Measurements from ENCODE around the gene TRAFD1.

The TRAFD1 gene

GRCh38 chr12:112126000-112126438 is 659 bp downstream of the TRAFD1 start:
- CTCF ChIA-PET: no interaction called here
- POLR2A ChIA-PET: interaction anchor here (0.9 to 2.8 kb wide), 4 partner anchors 9 to 38 kb away, joined by 3 to 36 read pairs (median 16); partner anchors contain the start of gene NAA25
- DNase-seq (ENCODE audit: extremely low spot score): no peak
- 0 out of 2 replicates have a peak, but pooled peaks have one; percentile 4 for TF ChIP-seq L3MBTL2 (conservative IDR thresholded peaks at IDR 0.05)
- TF ChIP-seq CTBP1 (IDR thresholded peaks at IDR 0.05; ENCODE audit: borderline replicate concordance): no peak

- ChIA-PET POLR2A (interaction anchor here (0.7 to 2.8 kb wide), 6 partner anchors 10 to 285 kb away, joined by 3 to 36 read pairs (median 4); partner anchors contain the start of genes MAPKAPK5 and NAA25), CTCF (no interaction called here)
- no peak for TF ChIP-seq L3MBTL2 (conservative IDR thresholded peaks at IDR 0.05)
- TF ChIP-seq FOXA1 (IDR thresholded peaks at IDR 0.05): no peak
- no peak for TF ChIP-seq HDGF (IDR thresholded peaks at IDR 0.05; ENCODE audit: borderline replicate concordance)
- no peak for TF ChIP-seq SUZ12 (IDR thresholded peaks at IDR 0.05)
- TF ChIP-seq LEF1 (IDR thresholded peaks at IDR 0.05; ENCODE audit: borderline replicate concordance): no peak
- TF ChIP-seq SP1 (IDR thresholded peaks at IDR 0.05): no peak
- no peak for TF ChIP-seq ELF4 (IDR thresholded peaks at IDR 0.05)
- no peak for TF ChIP-seq PKNOX1 (IDR thresholded peaks at IDR 0.05)
- TF ChIP-seq BHLHE40 (IDR thresholded peaks at IDR 0.05; ENCODE audit: borderline replicate concordance): no peak
- no peak for TF ChIP-seq NFRKB (IDR thresholded peaks at IDR 0.05)
- TF ChIP-seq FOXM1 (IDR thresholded peaks at IDR 0.05; ENCODE audit: borderline replicate concordance): no peak
- no peak for TF ChIP-seq TARDBP (IDR thresholded peaks at IDR 0.05)
- no peak for TF ChIP-seq ZNF384 (IDR thresholded peaks at IDR 0.05)
- TF ChIP-seq CTBP1 (IDR thresholded peaks at IDR 0.05; ENCODE audit: borderline replicate concordance): no peak
- TF ChIP-seq FOXK2 (IDR thresholded peaks at IDR 0.05): no peak
- no peak for TF ChIP-seq ARNT (IDR thresholded peaks at IDR 0.05)
- DNase-seq (ENCODE audit: extremely low spot score): no peak
These were observed 1.6 kb downstream of the TRAFD1 start for GRCh38 chr12:112126911-112127310.

GRCh38 chr12:112130441-112130998 is 5.2 kb downstream of the TRAFD1 start:
- DNase-seq (ENCODE audit: extremely low spot score): no peak
- CTCF ChIA-PET: interaction anchor here (0.6 kb wide), 1 partner anchor 75 kb away, joined by 3 read pairs; no protein-coding TSS in a partner anchor
- TF ChIP-seq NFRKB (IDR thresholded peaks at IDR 0.05): no peak
- TF ChIP-seq SUZ12 (IDR thresholded peaks at IDR 0.05): no peak
- no peak for TF ChIP-seq PKNOX1 (IDR thresholded peaks at IDR 0.05)
- no peak for TF ChIP-seq FOXM1 (IDR thresholded peaks at IDR 0.05; ENCODE audit: borderline replicate concordance)
- no peak for TF ChIP-seq LEF1 (IDR thresholded peaks at IDR 0.05; ENCODE audit: borderline replicate concordance)
- no peak for TF ChIP-seq ZNF384 (IDR thresholded peaks at IDR 0.05)
- TF ChIP-seq CTBP1 (IDR thresholded peaks at IDR 0.05; ENCODE audit: borderline replicate concordance): no peak
- no peak for TF ChIP-seq FOXK2 (IDR thresholded peaks at IDR 0.05)
- no peak for TF ChIP-seq SP1 (IDR thresholded peaks at IDR 0.05)
- TF ChIP-seq L3MBTL2 (conservative IDR thresholded peaks at IDR 0.05): no peak
- TF ChIP-seq HDGF (IDR thresholded peaks at IDR 0.05; ENCODE audit: borderline replicate concordance): no peak
- no peak for TF ChIP-seq ARNT (IDR thresholded peaks at IDR 0.05)
- no peak for TF ChIP-seq BHLHE40 (IDR thresholded peaks at IDR 0.05; ENCODE audit: borderline replicate concordance)
- no peak for TF ChIP-seq TARDBP (IDR thresholded peaks at IDR 0.05)
- TF ChIP-seq ELF4 (IDR thresholded peaks at IDR 0.05): no peak
- no peak for TF ChIP-seq FOXA1 (IDR thresholded peaks at IDR 0.05)
- POLR2A ChIA-PET: interaction anchor here (1.0 kb wide), 1 partner anchor 14 kb away, joined by 4 read pairs; no protein-coding TSS in a partner anchor

- CTCF ChIA-PET: no interaction called here
- TF ChIP-seq PKNOX1 (IDR thresholded peaks at IDR 0.05) (no peak), L3MBTL2 (conservative IDR thresholded peaks at IDR 0.05) (no peak), SP1 (IDR thresholded peaks at IDR 0.05) (no peak), ZNF384 (IDR thresholded peaks at IDR 0.05) (no peak), FOXA1 (IDR thresholded peaks at IDR 0.05) (no peak), FOXK2 (IDR thresholded peaks at IDR 0.05) (no peak), ELF4 (IDR thresholded peaks at IDR 0.05) (no peak), FOXM1 (IDR thresholded peaks at IDR 0.05; ENCODE audit: borderline replicate concordance) (no peak), SUZ12 (IDR thresholded peaks at IDR 0.05) (no peak), BHLHE40 (IDR thresholded peaks at IDR 0.05; ENCODE audit: borderline replicate concordance) (no peak), LEF1 (IDR thresholded peaks at IDR 0.05; ENCODE audit: borderline replicate concordance) (no peak), HDGF (IDR thresholded peaks at IDR 0.05; ENCODE audit: borderline replicate concordance) (no peak), TARDBP (IDR thresholded peaks at IDR 0.05) (no peak)
- no peak for DNase-seq (ENCODE audit: extremely low spot score)
- POLR2A ChIA-PET: no interaction called here
These were observed 6.3 kb downstream of the TRAFD1 start for GRCh38 chr12:112131686-112132085.

- ChIA-PET CTCF (no interaction called here), POLR2A (interaction anchor here (1.3 kb wide), 1 partner anchor 17 kb away, joined by 3 read pairs; no protein-coding TSS in a partner anchor)
These were observed 8.1 kb downstream of the TRAFD1 start for GRCh38 chr12:112133418-112133817.

GRCh38 chr12:112134731-112135130 is 9.4 kb downstream of the TRAFD1 start:
- TF ChIP-seq FOXK2 (IDR thresholded peaks at IDR 0.05) (no peak), ELF4 (IDR thresholded peaks at IDR 0.05) (no peak), CTBP1 (IDR thresholded peaks at IDR 0.05; ENCODE audit: borderline replicate concordance) (no peak), ZNF384 (IDR thresholded peaks at IDR 0.05) (no peak), TARDBP (IDR thresholded peaks at IDR 0.05) (no peak), HDGF (IDR thresholded peaks at IDR 0.05; ENCODE audit: borderline replicate concordance) (no peak), PKNOX1 (IDR thresholded peaks at IDR 0.05) (no peak), L3MBTL2 (conservative IDR thresholded peaks at IDR 0.05) (no peak)
- no peak for DNase-seq (ENCODE audit: extremely low spot score)
- CTCF ChIA-PET: no interaction called here
- POLR2A ChIA-PET: no interaction called here

More at GRCh38 chr12:112133418-112133817, 8.1 kb downstream of the TRAFD1 start:
- no peak for DNase-seq (ENCODE audit: extremely low spot score)
- TF ChIP-seq FOXA1 (IDR thresholded peaks at IDR 0.05) (no peak), ELF4 (IDR thresholded peaks at IDR 0.05) (no peak), ZNF384 (IDR thresholded peaks at IDR 0.05) (no peak), ARNT (IDR thresholded peaks at IDR 0.05) (no peak)

All from HEK293T (cell line).